Stimulated activated CD8-positive, alpha-beta memory T cell treated with anti-CD3 and anti-CD28 coated beads, Interleukin-15, amount 100 ng/mL, for 1 hour (primary cell): ENCODE data around the gene DNAH10.

Source experiments
- DNase-seq: peaks from one replicate; pipeline ENCODE4 v3.0.0-alpha.2; 2020; ENCODE audit warnings: low read depth

The DNAH10 gene

GRCh38 chr12:123846340-123846739 lies 84.2 kb downstream of the DNAH10 start:
- no peak for DNase-seq

DNA sequence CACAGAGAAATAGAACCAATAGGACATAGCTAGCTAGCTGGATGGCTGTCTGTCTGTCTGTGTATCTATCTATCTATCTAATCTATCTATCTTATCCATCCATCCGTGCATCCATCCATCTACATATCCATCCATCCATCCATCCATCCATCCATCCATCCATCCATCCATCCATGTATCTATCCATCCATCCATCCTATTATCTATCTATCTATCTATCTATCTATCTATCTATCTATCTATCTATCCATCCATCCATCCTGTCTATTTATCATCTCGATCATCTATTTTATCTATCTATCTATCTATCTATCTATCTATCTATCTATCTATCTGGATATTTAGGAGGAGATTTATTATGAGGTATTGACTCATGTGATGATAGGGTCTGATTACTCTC lies 84.9 kb downstream of the DNAH10 start:
- no peak for DNase-seq

DNA sequence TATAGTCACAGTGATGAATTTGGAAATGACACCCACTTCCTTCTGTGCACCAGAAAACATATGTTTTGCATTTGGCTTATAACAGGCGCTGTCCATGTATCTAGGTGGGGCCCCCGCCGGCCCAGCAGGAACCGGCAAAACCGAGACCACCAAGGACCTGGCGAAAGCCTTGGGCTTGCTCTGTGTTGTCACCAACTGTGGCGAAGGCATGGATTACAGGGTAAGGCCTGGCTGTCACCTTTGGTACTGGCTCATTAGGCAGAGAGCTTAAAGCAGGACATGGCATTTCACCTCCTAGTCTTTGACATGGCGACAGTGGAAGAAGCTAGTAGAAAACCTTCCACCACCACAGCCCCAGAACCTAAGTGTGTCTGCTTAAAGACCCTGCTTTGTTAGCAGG lies 85.8 kb downstream of the DNAH10 start:
- DNase-seq, result no peak

GRCh38 chr12:123849517-123849916 lies 87.4 kb downstream of the DNAH10 start:
- no peak for DNase-seq

GRCh38 chr12:123850246-123851134 lies 88.4 kb downstream of the DNAH10 start:
- no peak for DNase-seq

GRCh38 chr12:123853396-123854070 lies 91.4 kb downstream of the DNAH10 start:
- DNase-seq, result no peak

- no peak for DNase-seq
These were observed 92.1 kb downstream of the DNAH10 start for GRCh38 chr12:123854232-123854631.

DNA sequence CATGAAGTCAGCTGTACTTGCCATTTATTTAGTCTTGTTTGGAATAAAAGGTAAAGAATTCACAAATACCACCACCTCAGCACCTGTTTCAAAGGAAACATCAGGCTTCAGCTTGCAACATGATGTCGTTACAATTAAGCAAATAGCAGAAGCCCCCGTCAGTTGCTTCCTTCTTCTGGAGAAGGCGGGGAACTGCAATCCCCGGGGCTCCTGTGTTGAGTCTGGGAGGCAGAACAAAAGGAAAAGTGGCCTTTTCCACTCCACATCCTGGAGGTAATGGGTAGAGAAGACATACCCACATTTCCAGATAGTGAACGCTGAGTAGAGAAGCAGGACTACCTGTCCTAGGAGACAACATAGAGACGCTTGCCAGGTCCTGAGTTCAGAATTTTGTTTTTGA lies 92.8 kb downstream of the DNAH10 start:
- DNase-seq, result no peak

DNA sequence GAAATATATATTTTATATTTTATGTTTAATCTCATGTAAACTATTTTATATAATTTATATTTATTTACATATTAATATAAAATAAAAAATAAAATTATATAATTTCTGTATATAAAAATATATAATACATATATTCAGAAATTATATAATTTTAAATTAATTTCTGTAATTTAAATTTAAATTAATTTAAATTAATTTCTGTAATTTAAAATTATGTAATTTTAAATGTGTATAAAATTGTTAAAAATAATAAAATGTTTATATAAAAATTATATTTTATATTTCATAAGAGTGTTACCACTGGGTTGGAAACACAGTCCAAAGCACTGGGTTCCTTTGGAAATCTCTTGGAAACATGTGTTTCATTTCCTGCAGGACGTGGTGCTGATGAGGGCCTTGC lies 94.6 kb downstream of the DNAH10 start:
- no peak for DNase-seq

DNA sequence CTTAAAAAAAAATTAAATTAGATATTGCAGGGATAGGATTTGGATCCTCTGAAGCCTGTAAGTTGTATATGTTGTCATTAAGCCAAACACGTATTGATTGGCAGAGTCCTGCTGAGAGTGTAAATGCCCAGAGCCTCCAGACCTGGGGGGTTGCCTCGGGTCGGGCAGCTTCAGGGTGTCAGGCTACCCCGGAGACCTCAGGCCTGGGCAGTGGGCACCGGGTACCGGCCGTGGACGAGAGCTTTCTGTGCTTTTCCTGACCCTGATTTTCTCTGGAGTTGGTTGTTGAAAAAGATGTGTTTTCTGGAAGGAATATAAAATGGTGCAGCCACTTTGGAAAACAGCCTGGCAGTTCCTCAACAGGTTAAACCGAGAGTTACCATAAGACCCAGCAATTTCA lies 96.1 kb downstream of the DNAH10 start:
- no peak for DNase-seq

GRCh38 chr12:123859035-123859434 lies 96.9 kb downstream of the DNAH10 start:
- DNase-seq, result no peak

DNA sequence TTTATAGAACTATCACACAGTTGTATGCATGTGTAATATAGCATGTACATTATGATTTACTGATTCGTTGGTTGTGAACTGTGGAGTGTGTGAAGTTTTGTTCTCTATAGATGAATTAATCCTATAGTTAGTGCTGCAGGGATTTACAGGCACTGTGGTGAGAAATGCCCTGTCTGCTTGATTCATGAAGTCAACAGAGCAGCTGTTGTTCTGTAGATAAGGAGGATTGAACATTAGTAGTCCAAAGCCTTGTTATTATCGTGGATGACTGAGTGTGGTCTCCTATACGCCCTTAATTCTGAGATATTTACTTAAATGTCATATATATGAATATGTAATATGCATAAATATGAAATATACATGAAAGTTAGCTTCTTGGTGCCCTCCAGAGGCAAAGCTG lies 98.3 kb downstream of the DNAH10 start:
- no peak for DNase-seq

DNA sequence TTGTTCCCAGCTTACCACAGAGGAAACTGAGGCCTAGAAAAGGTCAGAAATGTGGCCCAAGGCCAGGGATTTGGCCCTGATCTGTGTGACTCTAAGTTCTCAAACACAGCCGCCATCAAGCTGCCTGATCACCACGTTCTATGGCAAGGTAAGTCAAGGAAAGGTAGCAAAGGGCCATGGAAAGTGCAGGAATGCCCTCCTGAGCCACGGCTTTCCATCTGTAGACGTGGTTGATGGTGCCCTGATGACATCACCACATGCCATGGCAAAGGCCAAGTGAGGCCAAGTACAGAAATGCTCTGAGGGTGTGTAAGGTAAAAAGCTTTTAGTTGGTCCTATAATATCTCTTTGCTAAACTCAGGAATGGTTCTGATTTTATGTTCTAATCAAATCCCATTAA lies 99.3 kb downstream of the DNAH10 start:
- no peak for DNase-seq

DNA sequence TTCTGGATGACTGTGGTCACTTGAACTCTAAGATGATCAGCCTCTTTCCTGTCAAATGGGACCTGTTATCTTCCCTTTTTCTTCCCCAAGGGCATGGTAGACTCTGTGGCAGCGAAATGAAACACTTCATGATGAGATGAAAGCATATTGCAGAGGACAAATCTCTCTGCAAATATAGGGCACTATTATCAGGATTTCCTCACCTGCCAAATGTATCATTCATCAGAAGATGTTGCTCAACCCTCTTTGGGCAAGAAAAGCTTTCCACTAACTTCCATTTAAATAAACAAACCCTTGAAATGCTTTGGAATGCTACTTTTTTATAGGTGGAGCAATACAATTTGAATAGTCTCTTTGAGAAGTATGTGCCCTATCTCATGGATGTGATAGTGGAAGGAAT lies 105.0 kb downstream of the DNAH10 start:
- DNase-seq, result no peak

DNA sequence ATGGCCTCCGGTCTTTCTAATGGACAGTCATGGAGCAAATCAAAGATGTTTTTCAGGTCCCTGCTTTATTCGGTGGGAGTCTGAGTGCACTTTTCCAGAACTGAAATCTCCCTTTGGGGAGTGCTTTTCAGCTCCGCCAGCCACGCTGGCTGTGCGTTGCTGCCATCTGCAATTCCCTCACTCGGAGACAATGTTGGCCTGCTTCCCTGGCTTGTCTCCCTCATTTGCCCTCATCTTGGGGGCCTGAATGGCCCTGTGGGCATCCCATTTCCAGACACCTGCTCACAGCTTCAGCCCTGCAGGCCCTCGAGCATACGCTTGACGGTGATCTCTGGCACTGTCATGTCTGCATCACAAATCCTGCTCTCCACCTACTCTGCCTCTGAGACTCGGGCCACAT lies 106.7 kb downstream of the DNAH10 start:
- DNase-seq, result no peak

- no peak for DNase-seq
These were observed 111.7 kb downstream of the DNAH10 start for GRCh38 chr12:123873793-123874192.

DNA sequence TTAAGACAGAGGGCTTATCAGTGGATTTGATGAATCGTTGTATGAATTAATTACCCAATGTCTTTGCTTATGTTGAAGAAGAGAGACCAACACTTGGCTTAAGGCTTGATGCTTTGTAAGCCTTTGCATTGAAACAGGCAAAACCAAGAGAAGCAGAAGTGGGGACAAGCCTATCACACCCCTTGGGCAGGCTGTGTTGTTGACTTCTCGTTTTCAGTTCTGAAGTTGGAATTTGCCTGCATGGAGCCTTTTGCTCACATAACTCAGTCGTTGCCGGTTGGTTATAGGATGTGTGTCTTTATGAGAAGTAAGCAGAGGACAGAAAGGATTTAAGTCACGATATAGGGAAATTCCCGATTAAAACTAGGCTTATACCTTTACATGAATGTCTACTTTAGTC lies 115.9 kb downstream of the DNAH10 start:
- DNase-seq, result no peak

DNA sequence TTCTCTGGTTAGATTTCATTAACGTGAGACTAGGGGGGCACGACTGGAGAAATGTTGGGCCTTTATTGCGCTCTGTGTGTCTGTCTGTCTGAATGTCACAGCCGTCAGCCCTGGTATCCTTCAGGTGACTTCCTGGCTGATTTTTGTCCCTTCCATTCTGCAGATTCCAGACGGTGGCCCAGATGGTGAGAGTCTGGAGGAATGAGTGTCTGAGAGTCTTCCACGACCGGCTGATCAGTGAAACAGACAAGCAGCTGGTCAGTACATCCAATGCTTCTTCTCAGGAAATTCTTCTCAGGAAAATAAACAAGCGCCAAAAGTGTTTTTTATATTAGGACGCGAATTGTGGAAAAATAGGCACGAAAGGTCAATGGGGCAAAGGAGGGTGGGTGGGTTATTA lies 117.0 kb downstream of the DNAH10 start:
- DNase-seq, result no peak

GRCh38 chr12:123879691-123880090 lies 117.6 kb downstream of the DNAH10 start:
- DNase-seq, result no peak

- no peak for DNase-seq
These were observed 120.1 kb downstream of the DNAH10 start for GRCh38 chr12:123882161-123882705.

DNA sequence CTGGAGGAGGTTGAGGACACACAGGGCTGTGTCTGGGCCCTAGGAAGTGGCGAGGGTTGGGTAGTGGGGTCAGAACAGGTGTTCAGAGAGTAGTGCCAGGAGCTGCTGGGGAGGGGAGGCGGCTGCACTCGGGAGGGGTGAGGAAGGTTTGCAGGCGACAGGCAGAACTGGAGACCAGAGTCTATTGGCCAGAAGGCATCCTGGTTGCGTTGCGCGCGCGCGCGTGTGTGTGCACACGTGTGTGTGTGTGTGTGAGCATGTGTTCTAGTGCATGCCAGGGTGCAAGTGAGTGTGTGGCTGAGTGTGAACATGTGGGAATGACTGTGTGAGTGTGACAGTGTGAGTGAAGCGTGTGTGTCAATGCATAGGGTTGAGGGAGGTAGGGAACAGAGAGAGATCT lies 124.2 kb downstream of the DNAH10 start:
- DNase-seq, result no peak

DNA sequence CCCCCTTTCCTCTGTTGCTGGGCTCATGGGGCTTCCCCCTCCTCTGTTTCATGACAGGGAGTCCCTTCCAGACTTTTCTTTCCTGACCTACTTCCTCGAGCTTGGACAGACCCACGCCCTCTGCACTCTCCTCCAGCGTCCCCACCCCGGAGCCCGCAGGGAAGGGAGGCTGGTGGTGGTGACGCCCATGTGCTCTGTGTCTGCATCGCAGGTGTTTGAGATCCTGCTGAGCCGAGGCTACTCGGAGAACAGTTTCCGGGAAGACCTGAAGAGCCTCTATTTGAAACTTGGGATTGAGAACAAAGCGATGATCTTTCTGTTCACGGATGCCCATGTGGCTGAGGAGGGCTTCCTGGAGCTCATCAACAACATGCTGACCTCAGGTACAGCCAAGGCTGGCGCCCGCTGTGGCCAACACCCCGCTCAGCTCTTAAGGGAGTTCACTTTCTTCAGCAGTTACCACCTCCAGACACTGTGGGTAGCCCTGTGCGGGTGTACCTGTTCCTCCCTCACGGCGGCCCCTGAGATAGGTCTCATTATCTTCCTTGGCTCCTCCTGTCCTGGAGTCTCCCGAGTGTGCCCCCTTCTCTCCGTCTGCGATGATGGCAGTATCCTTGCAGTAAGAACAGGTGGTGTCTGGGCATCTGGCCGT lies 125.0 kb downstream of the DNAH10 start:
- no peak for DNase-seq

GRCh38 chr12:123888989-123889388 lies 126.9 kb downstream of the DNAH10 start:
- DNase-seq, result no peak
